OCI-LY3 (cell line): ENCODE results near the gene CRMP1.

Experiments
- EZH2phosphoT487 ChIP-seq: fragments of 200-600 bp; shearing (Covaris generic); IDR thresholded peaks from 2 replicates; pipeline ENCODE4 v1.6.1; 2018; ENCODE audit warnings: antibody characterized with exemption, mixed run types, low read depth
- TF ChIP-seq, protein P1 (sequence below): fragments of 200-600, 300-600 bp; sonication (generic); IDR thresholded peaks from 2 replicates; pipeline ENCODE4 v1.5.1; 2014; ENCODE audit warnings: antibody characterized with exemption, low read length, low read depth

DNA sequence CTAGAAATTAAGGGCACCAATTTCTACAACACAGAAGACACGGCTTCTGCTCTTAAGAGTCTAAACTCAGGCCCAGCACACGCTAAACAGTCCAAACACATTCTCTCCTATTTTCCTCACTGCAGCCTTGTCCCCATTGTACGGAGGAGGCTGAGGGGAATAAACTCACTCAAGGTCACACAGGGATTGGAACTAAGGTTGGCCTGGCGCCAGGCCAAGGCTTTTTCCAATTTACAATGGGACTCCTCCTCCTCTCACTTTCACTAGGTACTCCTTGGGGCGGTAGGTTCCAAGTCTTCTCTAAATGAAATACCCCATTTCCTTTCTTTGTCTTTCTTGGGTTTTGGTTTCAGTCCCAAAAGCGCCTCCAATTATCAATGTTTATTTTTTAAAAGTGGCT lies 48.7 kb upstream of the CRMP1 start:
- TF ChIP-seq, protein P1, sequence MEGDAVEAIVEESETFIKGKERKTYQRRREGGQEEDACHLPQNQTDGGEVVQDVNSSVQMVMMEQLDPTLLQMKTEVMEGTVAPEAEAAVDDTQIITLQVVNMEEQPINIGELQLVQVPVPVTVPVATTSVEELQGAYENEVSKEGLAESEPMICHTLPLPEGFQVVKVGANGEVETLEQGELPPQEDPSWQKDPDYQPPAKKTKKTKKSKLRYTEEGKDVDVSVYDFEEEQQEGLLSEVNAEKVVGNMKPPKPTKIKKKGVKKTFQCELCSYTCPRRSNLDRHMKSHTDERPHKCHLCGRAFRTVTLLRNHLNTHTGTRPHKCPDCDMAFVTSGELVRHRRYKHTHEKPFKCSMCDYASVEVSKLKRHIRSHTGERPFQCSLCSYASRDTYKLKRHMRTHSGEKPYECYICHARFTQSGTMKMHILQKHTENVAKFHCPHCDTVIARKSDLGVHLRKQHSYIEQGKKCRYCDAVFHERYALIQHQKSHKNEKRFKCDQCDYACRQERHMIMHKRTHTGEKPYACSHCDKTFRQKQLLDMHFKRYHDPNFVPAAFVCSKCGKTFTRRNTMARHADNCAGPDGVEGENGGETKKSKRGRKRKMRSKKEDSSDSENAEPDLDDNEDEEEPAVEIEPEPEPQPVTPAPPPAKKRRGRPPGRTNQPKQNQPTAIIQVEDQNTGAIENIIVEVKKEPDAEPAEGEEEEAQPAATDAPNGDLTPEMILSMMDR: no peak
- TF ChIP-seq EZH2phosphoT487: no peak
